Pancreas (tissue), 10 donors: ENCODE data around the gene RUBCN. TPM values are rescaled to one million over a fixed set of nuclear protein-coding genes. Genes with fewer than 3 reads are reported as not detected.

Source experiments
- ATAC-seq, 4 donors: fragments of 200-7000 bp; cut with Tn5 transposase; one replicate each; pipeline versions ENCODE4 v1.8.0 to v1.9.1; 2020; ENCODE audit warnings: mild to moderate bottlenecking in 4 of 4, moderate library complexity in 4 of 4
- DNase-seq, 6 donors: peaks; one replicate each; pipeline ENCODE4 v3.0.0-alpha.2; 2020
- FAIRE-seq: peaks from 2 replicates; lab custom pipeline; 2012; peaks lifted over from hg19 to GRCh38; lab: Jason Lieb, UNC
- H3K27ac ChIP-seq, 4 donors: fragments of 200-600 bp; sonication (generic); 1 replicate in 3 of 4; 2 replicates in 1 of 4; pipeline versions ENCODE4 v1.5.0 to v1.8.0; 2020
- H3K27me3 ChIP-seq, 4 donors: fragments of 200-600 bp; one replicate each; pipeline ENCODE4 v1.8.0; 2021
- H3K36me3 ChIP-seq, 3 donors: fragments of 200-600 bp; sonication (generic) in 1 of 3; one replicate each; pipeline versions ENCODE4 v1.5.0 to v1.8.0; 2020 to 2021
- H3K4me1 ChIP-seq, 3 donors: fragments of 200-600 bp; one replicate each; pipeline ENCODE4 v1.8.0; 2021
- H3K4me3 ChIP-seq, 4 donors: fragments of 200-600 bp; sonication (generic) in 2 of 4; one replicate each; pipeline versions ENCODE4 v1.5.0 to v1.8.0; 2020 to 2021
- H3K9me3 ChIP-seq, 4 donors: fragments of 200-600 bp; one replicate each; pipeline ENCODE4 v1.8.0; 2021
- CTCF ChIP-seq, 4 donors: fragments of 200-600 bp; sonication (generic) in 3 of 4; IDR thresholded peaks; one replicate each; pipeline versions ENCODE4 v1.5.0 to v1.8.0; 2021; ENCODE audit warnings: antibody characterized with exemption in 4 of 4
- WGBS, 2 donors: extraction: QIAGEN DNeasy Blood & Tissue Kit; methylation state at CpG; one replicate each; pipeline ENCODE4 v1.1.7; 2013; 5-methylcytosine and 5-hydroxymethylcytosine counted together
- intact Hi-C, 3 donors: fragments of 100-400 bp; cut with DNase I; formaldehyde crosslinking; loops; one replicate each; pipeline versions ENCODE4 v1.11.1 to v1.14.2; 2022
- polyA plus RNA-seq, 2 donors: library from polyadenylated mRNA; stranded (reverse); fragments of 200-250 nt; gene quantifications; one replicate each; pipeline ENCODE4 v1.2.3, GENCODE V29; 2013
- total RNA-seq, 6 donors: library from RNA; stranded (reverse); fragmentation: NEBNext Ultra II Directional in 4 of 6; extraction: Animal tissue kit (Norgen Biotek cat#: 25700) in 4 of 6; gene quantifications; one replicate each; pipeline versions ENCODE4 v1.2.1 to v1.2.4, GENCODE V29; 2021 to 2023
- donor health status: healthy with polysubstance abuse.
- donor health status: DM: no; HTN: no; CAD: no; lungs with moderate emphysema.
- donor health status: DM: no; HTN: no; CAD: no.
- donor health status: control.
- donor health status: control.
- donor health status: Bipolar disorder and iron deficiency.
- donor health status: DM: yes; HTN: yes; CAD: no.
- donor health status: DM: no; HTN: no; CAD: no.
- donor health status: DM: no; HTN: no; CAD: no.
- donor health status: DM: yes; HTN: yes; CAD: no.

Gene RUBCN
- total RNA-seq (10 to 100 TPM in 5 of 6 donors, 1 to 10 TPM in 1; 8.6 to 14.1 (median 13.0) TPM), polyA plus RNA-seq (10 to 100 TPM in 1 of 2 donors, 1 to 10 TPM in 1; 8.7 to 14.1 TPM)

- H3K36me3 ChIP-seq, result no peaks in the 10 kb centered on the region
These were observed at the start of gene RUBCN for GRCh38 chr3:197736491-197737318. Gene RUBCN, minus strand, starts transcription at chr3:197736904. Its CDS starts 185 bp downstream, at chr3:197736719.

GRCh38 chr3:197784019-197784585 is 47.4 kb upstream of the RUBCN start:
- intact Hi-C loops, result no loop called here
- no peak for DNase-seq
- no peak for TF ChIP-seq CTCF (IDR thresholded peaks at IDR 0.05)
- no peak for FAIRE-seq
- peaks cover 0 to 11% (median 5%) of the 10 kb centered on the region in 3 donors for H3K36me3 ChIP-seq
- H3K9me3 ChIP-seq, result no peaks in the 10 kb centered on the region
- no peak overlapping the region for H3K27ac ChIP-seq
- H3K4me3 ChIP-seq, result no peak overlapping the region
- H3K4me1 ChIP-seq, result no peaks in the 10 kb centered on the region
- 97 to 98% methylated on average over 7 of the region's 7 CpGs for WGBS, 2 donors
- no peaks in the 10 kb centered on the region for H3K27me3 ChIP-seq
- ATAC-seq, result no peak

More at GRCh38 chr3:197736491-197737318, at the start of gene RUBCN:
- Histone ChIP-seq H3K27me3 (no peaks in the 10 kb centered on the region), H3K9me3 (no peaks in the 10 kb centered on the region), H3K4me3 (peak within 1 kb of the TSS; percentile 74 to 95 (median 89)), H3K27ac (peak within 1 kb of the TSS; percentile 47 to 81 (median 70)), H3K4me1 (peaks cover 0 to 5% (median 0%) of the 10 kb centered on the region in 3 donors)
- intact Hi-C loops, result no loop called here
- 0 to 1% methylated on average over 81 to 92 of the region's 92 CpGs for WGBS, 2 donors
- no peak for TF ChIP-seq CTCF (IDR thresholded peaks at IDR 0.05)
- DNase-seq (peak; percentile 94 to 98 (median 95)), ATAC-seq (peak; percentile 97 to 99 (median 98)), FAIRE-seq (no peak)

GRCh38 chr3:197782230-197782629 is 45.5 kb upstream of the RUBCN start:
- H3K27me3 ChIP-seq, result no peaks in the 10 kb centered on the region
- no peak overlapping the region for H3K4me3 ChIP-seq
- ATAC-seq (no peak), FAIRE-seq (no peak), DNase-seq (no peak)
- no peak overlapping the region for H3K27ac ChIP-seq
- intact Hi-C loops, result no loop called here
- no peak for TF ChIP-seq CTCF (IDR thresholded peaks at IDR 0.05)
- H3K36me3 ChIP-seq, result peaks cover 0 to 28% (median 12%) of the 10 kb centered on the region in 3 donors
- H3K9me3 ChIP-seq, result no peaks in the 10 kb centered on the region
- no peaks in the 10 kb centered on the region for H3K4me1 ChIP-seq
- 84 to 88% methylated on average over 4 of the region's 4 CpGs for WGBS, 2 donors

GRCh38 chr3:197775317-197775716 is 38.6 kb upstream of the RUBCN start:
- no peak overlapping the region for H3K4me3 ChIP-seq
- H3K27me3 ChIP-seq, result no peaks in the 10 kb centered on the region
- no peak for FAIRE-seq
- intact Hi-C loops, result no loop called here
- H3K36me3 ChIP-seq, result peaks cover 0 to 55% (median 21%) of the 10 kb centered on the region in 3 donors
- no peak for TF ChIP-seq CTCF (IDR thresholded peaks at IDR 0.05)
- H3K9me3 ChIP-seq, result no peaks in the 10 kb centered on the region
- 83 to 88% methylated on average over 7 of the region's 7 CpGs for WGBS, 2 donors
- ATAC-seq, result no peak
- DNase-seq, result no peak
- H3K4me1 ChIP-seq, result no peaks in the 10 kb centered on the region
- no peak overlapping the region for H3K27ac ChIP-seq
